SK-N-SH (cell line): ENCODE measurements around the gene EFCAB6. TPM values are rescaled to one million over a fixed set of nuclear protein-coding genes. Genes with fewer than 3 reads are reported as not detected.

Source experiments
- CTCF ChIA-PET: fragments of 300-600, 350-600 bp; formaldehyde crosslinking; extraction: SDS; loops from one replicate; lab custom pipeline; 2021; lab: Yijun Ruan, JAX
- POLR2A ChIA-PET: fragments of 350-600 bp; sonication (Branson Sonifier 250); formaldehyde crosslinking; extraction: SDS; loops from one replicate; lab custom pipeline; 2020; ENCODE audit warnings: antibody characterized with exemption, inconsistent platforms; lab: Yijun Ruan, JAX
- DNase-seq: peaks from one replicate; pipeline ENCODE4 v3.0.0; 2012
- H2AFZ ChIP-seq: fragments of 200-600 bp; sonication (generic); 2 replicates; pipeline ENCODE4 v1.8.1; 2016; ENCODE audit warnings: antibody characterized with exemption, mild to moderate bottlenecking, low read depth
- H3F3A ChIP-seq: fragments of 200-600 bp; sonication (generic); replicated peaks from 2 replicates; pipeline ENCODE3; 2016; ENCODE audit warnings: antibody characterized with exemption, mild to moderate bottlenecking; ENCODE audit not compliant: insufficient read depth
- H3K27ac ChIP-seq, 2 experiments: fragments of 200-500 bp in 1 of 2; fragments of 200-600 bp in 1 of 2; sonication (Bioruptor generic) in 1 of 2; sonication (generic), shearing (Covaris generic) in 1 of 2; 2 replicates each; pipeline versions ENCODE4 v1.5.1 to v1.6.1; 2014 to 2016; ENCODE audit warnings: low read depth in 2 of 2, inconsistent platforms in 1 of 2, low read length in 1 of 2, mild to moderate bottlenecking in 1 of 2, mixed read lengths in 1 of 2
- H3K27me3 ChIP-seq: fragments of 200-600 bp; sonication (generic), shearing (Covaris generic); 2 replicates; pipeline ENCODE4 v1.6.1; 2016; ENCODE audit warnings: mixed run types; ENCODE audit not compliant: insufficient read depth
- H3K36me3 ChIP-seq, 2 experiments: fragments of 200-500 bp in 1 of 2; fragments of 200-600 bp in 1 of 2; sonication (Bioruptor generic) in 1 of 2; sonication (generic) in 1 of 2; replicated peaks in 1 of 2; 2 replicates each; pipeline versions ENCODE3 to v1.5.1; 2014 to 2016; ENCODE audit warnings: low read length in 1 of 2, mild to moderate bottlenecking in 1 of 2; ENCODE audit not compliant: insufficient read depth in 2 of 2, control insufficient read depth in 1 of 2
- H3K4me1 ChIP-seq, 2 experiments: fragments of 200-500 bp in 1 of 2; fragments of 200-600 bp in 1 of 2; sonication (Bioruptor generic) in 1 of 2; sonication (generic), shearing (Covaris generic) in 1 of 2; 2 replicates each; pipeline versions ENCODE4 v1.5.1 to v1.6.1; 2014 to 2016; ENCODE audit warnings: low read depth in 1 of 2, low read length in 1 of 2, mixed run types in 1 of 2; ENCODE audit not compliant: insufficient read depth in 2 of 2, control insufficient read depth in 1 of 2
- H3K4me2 ChIP-seq: fragments of 200-600 bp; sonication (generic), shearing (Covaris generic); 2 replicates; pipeline ENCODE4 v1.6.1; 2017; ENCODE audit warnings: mixed run types
- H3K4me3 ChIP-seq, 2 experiments: fragments of 200-500 bp in 1 of 2; fragments of 200-600 bp in 1 of 2; sonication (Bioruptor generic) in 1 of 2; sonication (generic), shearing (Covaris generic) in 1 of 2; 2 replicates each; pipeline versions ENCODE4 v1.5.1 to v1.8.1; 2014 to 2016; ENCODE audit warnings: low read depth in 2 of 2, inconsistent platforms in 1 of 2, low read length in 1 of 2, mild to moderate bottlenecking in 1 of 2, mixed read lengths in 1 of 2, moderate library complexity in 1 of 2
- H3K79me2 ChIP-seq: fragments of 200-600 bp; sonication (generic); 2 replicates; pipeline ENCODE4 v1.8.1; 2017; ENCODE audit warnings: mild to moderate bottlenecking; ENCODE audit not compliant: insufficient read depth
- H3K9ac ChIP-seq: fragments of 200-600 bp; sonication (generic); 2 replicates; pipeline ENCODE4 v1.6.1; 2017; ENCODE audit warnings: mixed run types
- H3K9me2 ChIP-seq: fragments of 200-600 bp; sonication (generic); 2 replicates; pipeline ENCODE4 v1.6.1; 2017; ENCODE audit warnings: mixed run types
- H3K9me3 ChIP-seq: fragments of 200-600 bp; sonication (generic); 2 replicates; pipeline ENCODE4 v1.6.1; 2017; ENCODE audit warnings: mixed run types, mild to moderate bottlenecking, moderate library complexity
- H4K20me1 ChIP-seq: fragments of 200-600 bp; sonication (generic); 2 replicates; pipeline ENCODE4 v1.6.1; 2017; ENCODE audit warnings: mild to moderate bottlenecking, mixed run types; ENCODE audit not compliant: insufficient read depth
- EP300 ChIP-seq, 2 experiments: IDR thresholded peaks; 2 replicates each; pipeline versions ENCODE4 v1.4.0 to v1.6.1; 2012; ENCODE audit warnings: borderline replicate concordance in 1 of 2, low read depth in 1 of 2, low read length in 1 of 2
- EZH2phosphoT487 ChIP-seq: fragments of 200-600 bp; sonication (generic); IDR thresholded peaks from 2 replicates; pipeline ENCODE4 v1.6.1; 2017; ENCODE audit warnings: low read depth, mixed run types, mild to moderate bottlenecking, antibody characterized with exemption, moderate library complexity, borderline replicate concordance
- FOSL2 ChIP-seq: IDR thresholded peaks from 2 replicates; pipeline ENCODE4 v1.4.0; 2012; ENCODE audit warnings: low read depth, mild to moderate bottlenecking, moderate library complexity, borderline replicate concordance
- GABPA ChIP-seq: IDR thresholded peaks from 2 replicates; pipeline ENCODE4 v1.4.0; 2012; ENCODE audit warnings: low read depth, mild to moderate bottlenecking
- MAX ChIP-seq: IDR thresholded peaks from 2 replicates; pipeline ENCODE4 v1.4.0; 2012; ENCODE audit warnings: low read depth
- MXI1 ChIP-seq: IDR thresholded peaks from 2 replicates; pipeline ENCODE4 v1.6.1; 2012; ENCODE audit warnings: mild to moderate bottlenecking, low read depth, low read length, improper control_type of control experiment
- NRF1 ChIP-seq: IDR thresholded peaks from 2 replicates; pipeline ENCODE4 v1.6.1; 2012; ENCODE audit warnings: low read depth, mild to moderate bottlenecking, low read length
- RAD21 ChIP-seq: IDR thresholded peaks from 2 replicates; pipeline ENCODE4 v1.6.1; 2012; ENCODE audit warnings: mild to moderate bottlenecking, low read length
- RFX5 ChIP-seq: IDR thresholded peaks from 2 replicates; pipeline ENCODE4 v1.6.1; 2012; ENCODE audit warnings: mild to moderate bottlenecking, improper control_type of control experiment, low read length
- RXRA ChIP-seq: IDR thresholded peaks from 2 replicates; pipeline ENCODE4 v1.4.0; 2012; ENCODE audit warnings: low read depth, mild to moderate bottlenecking, borderline replicate concordance
- SIN3A ChIP-seq: IDR thresholded peaks from 2 replicates; pipeline ENCODE4 v1.6.1; 2012; ENCODE audit warnings: low read depth, mild to moderate bottlenecking, low read length, moderate library complexity, borderline replicate concordance
- SMC3 ChIP-seq: IDR thresholded peaks from 2 replicates; pipeline ENCODE4 v1.6.1; 2012; ENCODE audit warnings: low read depth, low read length, improper control_type of control experiment
- ZBTB33 ChIP-seq: IDR thresholded peaks from 2 replicates; pipeline ENCODE4 v1.4.0; 2012; ENCODE audit warnings: low read depth, borderline replicate concordance
- WGBS: methylation state at CpG from one replicate; pipeline ENCODE4 v1.1.6; 2017; ENCODE audit warnings: low lambda C conversion rate; 5-methylcytosine and 5-hydroxymethylcytosine counted together
- polyA plus RNA-seq, 3 experiments: library from polyadenylated mRNA; depleted of rRNA; stranded (reverse); fragments of >200 nt; gene quantifications; 2 replicates each; pipeline ENCODE4 v1.2.3, GENCODE V29; 2012
- TF ChIP-seq, protein P1 (sequence below): fragments of 150-350 bp; IDR thresholded peaks from 2 replicates; pipeline ENCODE4 v1.6.1; 2017; ENCODE audit warnings: antibody characterized with exemption, low read length, low read depth, borderline replicate concordance
- TF ChIP-seq, protein P2 (sequence below): IDR thresholded peaks from 2 replicates; pipeline ENCODE4 v1.4.0; 2012; ENCODE audit warnings: low read depth, borderline replicate concordance

Gene EFCAB6
- polyA plus RNA-seq, 1 of the 3 experiments (the other 2 are of a cell fraction): 0.46 TPM

DNA sequence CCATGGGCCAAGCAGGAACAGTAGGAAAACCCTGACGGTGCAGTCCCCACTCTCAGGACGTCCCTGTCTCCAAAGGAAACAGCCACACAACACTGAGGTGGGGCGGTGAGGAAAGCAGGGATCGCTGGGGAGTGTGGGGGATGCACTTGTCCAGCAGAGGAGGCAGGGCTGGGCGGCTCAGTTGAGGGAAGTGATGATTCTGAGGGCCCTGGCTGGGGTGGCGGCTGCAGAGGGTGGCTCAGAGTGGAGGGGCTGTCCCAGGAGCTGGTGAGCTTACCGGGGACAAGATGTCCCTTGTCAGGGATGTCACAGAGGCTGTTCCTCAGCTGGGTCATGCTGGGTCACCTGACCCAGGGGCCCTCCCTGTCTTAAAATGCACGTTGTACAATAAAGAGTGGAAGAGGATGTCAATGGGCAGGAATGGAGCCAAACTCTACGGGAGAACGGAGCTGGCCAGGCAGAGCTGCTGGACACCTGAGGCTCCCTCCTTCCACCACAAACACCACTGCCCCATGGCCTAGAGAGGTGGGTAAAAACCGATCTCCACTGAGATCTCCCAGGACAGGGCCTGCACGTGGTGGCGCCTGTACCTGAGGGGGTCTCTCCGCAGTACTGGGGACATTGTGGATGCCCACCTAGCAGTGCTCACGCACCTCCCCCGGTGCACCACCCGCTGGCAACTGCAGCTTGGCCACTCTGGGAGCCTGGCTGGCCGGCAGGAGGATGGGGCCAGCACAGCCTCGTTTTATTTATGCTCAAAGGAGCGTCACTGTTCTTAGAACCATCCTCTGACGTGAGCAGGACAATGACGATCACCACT, 9.7 kb upstream of the EFCAB6 start:
- Histone ChIP-seq H3K4me2 (no peak overlapping the region), H4K20me1 (no peaks in the 10 kb centered on the region), H2AFZ (no peak overlapping the region), H3K9me3 (no peaks in the 10 kb centered on the region), H3K27ac (no peak overlapping the region), H3K9me2 (no peaks in the 10 kb centered on the region), H3K9ac (no peak overlapping the region), H3K4me1 (peaks cover 0 to 7% of the 10 kb centered on the region in 2 experiments; a peak in 1 of 4 replicates), H3K36me3 (no peaks in the 10 kb centered on the region), H3K27me3 (no peaks in the 10 kb centered on the region), H3F3A (peaks cover 5% of the 10 kb centered on the region), H3K79me2 (no peaks in the 10 kb centered on the region), H3K4me3 (no peak overlapping the region)
- 84% methylated on average over 14 of the region's 22 CpGs for WGBS
- no peak for DNase-seq
- TF ChIP-seq, protein P1, sequence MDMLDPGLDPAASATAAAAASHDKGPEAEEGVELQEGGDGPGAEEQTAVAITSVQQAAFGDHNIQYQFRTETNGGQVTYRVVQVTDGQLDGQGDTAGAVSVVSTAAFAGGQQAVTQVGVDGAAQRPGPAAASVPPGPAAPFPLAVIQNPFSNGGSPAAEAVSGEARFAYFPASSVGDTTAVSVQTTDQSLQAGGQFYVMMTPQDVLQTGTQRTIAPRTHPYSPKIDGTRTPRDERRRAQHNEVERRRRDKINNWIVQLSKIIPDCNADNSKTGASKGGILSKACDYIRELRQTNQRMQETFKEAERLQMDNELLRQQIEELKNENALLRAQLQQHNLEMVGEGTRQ: no peak
- TF ChIP-seq ZBTB33 (no peak), EZH2phosphoT487 (no peak), EP300 (IDR thresholded peaks at IDR 0.05; ENCODE audit: borderline replicate concordance in 1 of 2, low read depth in 1 of 2, low read length in 1 of 2) (no peak), SMC3 (no peak), RAD21 (no peak), GABPA (no peak), RFX5 (no peak), SIN3A (no peak), MAX (no peak), MXI1 (no peak), FOSL2 (no peak), RXRA (no peak), NRF1 (no peak)
- TF ChIP-seq, protein P2, sequence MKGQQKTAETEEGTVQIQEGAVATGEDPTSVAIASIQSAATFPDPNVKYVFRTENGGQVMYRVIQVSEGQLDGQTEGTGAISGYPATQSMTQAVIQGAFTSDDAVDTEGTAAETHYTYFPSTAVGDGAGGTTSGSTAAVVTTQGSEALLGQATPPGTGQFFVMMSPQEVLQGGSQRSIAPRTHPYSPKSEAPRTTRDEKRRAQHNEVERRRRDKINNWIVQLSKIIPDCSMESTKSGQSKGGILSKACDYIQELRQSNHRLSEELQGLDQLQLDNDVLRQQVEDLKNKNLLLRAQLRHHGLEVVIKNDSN: no peak
- CTCF ChIA-PET: interaction anchor here (1.0 kb wide), 1 partner anchor 433 kb away, joined by 3 read pairs; no protein-coding TSS in a partner anchor
- POLR2A ChIA-PET: no interaction called here
